HEK293 (cell line): ENCODE data around the gene DSTN.

ENCODE experiments used
- CTCF ChIA-PET: fragments of 350-600 bp; formaldehyde crosslinking; extraction: SDS; loops from one replicate; lab custom pipeline; 2021; ENCODE audit warnings: antibody characterized with exemption; lab: Yijun Ruan, JAX
- POLR2A ChIA-PET: fragments of 300-600 bp; formaldehyde crosslinking; extraction: SDS; loops from one replicate; lab custom pipeline; 2020; ENCODE audit warnings: antibody characterized with exemption, inconsistent platforms; lab: Yijun Ruan, JAX
- H3K27ac ChIP-seq: fragments of 200-500 bp; sonication (Bioruptor generic); 2 replicates; pipeline ENCODE4 v1.5.1; 2014; ENCODE audit warnings: low read depth, low read length, control low read depth, inconsistent platforms; ENCODE audit errors: extremely low read depth
- H3K36me3 ChIP-seq, 2 experiments: fragments of 200-500 bp in 1 of 2; sonication (Bioruptor generic) in 1 of 2; 1 replicate in 1 of 2; 2 replicates in 1 of 2; pipeline ENCODE4 v1.5.1; 2014 to 2017; ENCODE audit warnings: inconsistent platforms in 2 of 2, low read length in 2 of 2; ENCODE audit not compliant: control insufficient read depth in 2 of 2, insufficient read depth in 1 of 2
- H3K4me1 ChIP-seq: fragments of 200-500 bp; sonication (Bioruptor generic); 2 replicates; pipeline ENCODE4 v1.5.1; 2014; ENCODE audit warnings: mild to moderate bottlenecking, low read length, inconsistent platforms; ENCODE audit not compliant: control insufficient read depth, insufficient read depth
- H3K4me3 ChIP-seq: 2 replicates; pipeline ENCODE4 v1.5.1; 2011; ENCODE audit warnings: low read depth, mild to moderate bottlenecking, control low read depth, low read length, moderate library complexity
- H3K9me3 ChIP-seq: fragments of 200-500 bp; sonication (Bioruptor generic); 2 replicates; pipeline ENCODE4 v1.5.1; 2014; ENCODE audit warnings: low read depth, low read length, inconsistent platforms; ENCODE audit not compliant: control insufficient read depth, insufficient read depth
- GFI1B ChIP-seq: fragments of 450-650 bp; formaldehyde crosslinking; IDR thresholded peaks from 2 replicates; pipeline ENCODE4 v1.5.1; 2016; ENCODE audit warnings: missing biosample characterization, missing genetic modification characterization
- GLI2 ChIP-seq: fragments of 450-650 bp; formaldehyde crosslinking; IDR thresholded peaks from 2 replicates; pipeline ENCODE4; 2017; ENCODE audit warnings: missing biosample characterization, missing genetic modification characterization, low read depth, borderline replicate concordance
- INSM2 ChIP-seq: fragments of 450-650 bp; formaldehyde crosslinking; IDR thresholded peaks from 2 replicates; pipeline ENCODE4 v1.5.1; 2016; ENCODE audit warnings: missing biosample characterization, missing genetic modification characterization
- KLF1 ChIP-seq: fragments of 450-650 bp; formaldehyde crosslinking; IDR thresholded peaks from 2 replicates; pipeline ENCODE4 v1.5.1; 2016; ENCODE audit warnings: missing biosample characterization, missing genetic modification characterization
- PBX3 ChIP-seq: sonication (generic); formaldehyde crosslinking; IDR thresholded peaks from 2 replicates; pipeline ENCODE4 v1.8.1; 2022; ENCODE audit warnings: mild to moderate bottlenecking, moderate library complexity, missing genetic modification reagents
- TRIM28 ChIP-seq: IDR thresholded peaks from 2 replicates; pipeline ENCODE4 v1.6.1; 2011; ENCODE audit warnings: low read length, control low read depth, borderline replicate concordance
- ZNF148 ChIP-seq: fragments of 450-650 bp; formaldehyde crosslinking; IDR thresholded peaks from 2 replicates; pipeline ENCODE4 v1.5.0; 2017; ENCODE audit warnings: missing biosample characterization, missing genetic modification characterization, borderline replicate concordance
- ZNF157 ChIP-seq: fragments of 450-650 bp; formaldehyde crosslinking; IDR thresholded peaks from 2 replicates; pipeline ENCODE4 v1.5.1; 2016; ENCODE audit warnings: missing biosample characterization, missing genetic modification characterization
- ZNF423 ChIP-seq: fragments of 450-650 bp; formaldehyde crosslinking; IDR thresholded peaks from 2 replicates; pipeline ENCODE4 v1.5.1; 2016; ENCODE audit warnings: missing biosample characterization, missing genetic modification characterization
- ZNF473 ChIP-seq: fragments of 450-650 bp; formaldehyde crosslinking; IDR thresholded peaks from 2 replicates; pipeline ENCODE4 v1.5.1; 2017; ENCODE audit warnings: missing biosample characterization, missing genetic modification characterization
- ZNF501 ChIP-seq: fragments of 450-650 bp; formaldehyde crosslinking; IDR thresholded peaks from 2 replicates; pipeline ENCODE4 v1.5.1; 2016; ENCODE audit warnings: missing biosample characterization, missing genetic modification characterization
- ZNF530 ChIP-seq: fragments of 450-650 bp; formaldehyde crosslinking; IDR thresholded peaks from 2 replicates; pipeline ENCODE4 v1.5.1; 2016; ENCODE audit warnings: low read depth, missing biosample characterization, missing genetic modification characterization
- ZNF544 ChIP-seq: fragments of 450-650 bp; formaldehyde crosslinking; IDR thresholded peaks from 2 replicates; pipeline ENCODE4 v1.5.0; 2017; ENCODE audit warnings: missing biosample characterization, missing genetic modification characterization
- ZNF585B ChIP-seq: fragments of 450-650 bp; formaldehyde crosslinking; IDR thresholded peaks from 2 replicates; pipeline ENCODE4 v1.5.1; 2016; ENCODE audit warnings: missing biosample characterization, missing genetic modification characterization
- ZNF777 ChIP-seq: fragments of 450-650 bp; formaldehyde crosslinking; IDR thresholded peaks from 2 replicates; pipeline ENCODE4 v1.5.1; 2017; ENCODE audit warnings: missing biosample characterization, missing genetic modification characterization, borderline replicate concordance
- ZSCAN23 ChIP-seq: fragments of 450-650 bp; formaldehyde crosslinking; IDR thresholded peaks from 2 replicates; pipeline ENCODE4 v1.5.1; 2016; ENCODE audit warnings: missing biosample characterization, missing genetic modification characterization
- TF ChIP-seq, protein P1 (sequence below): fragments of 450-650 bp; IDR thresholded peaks from 2 replicates; pipeline ENCODE4 v1.5.1; 2018; ENCODE audit warnings: missing biosample characterization, mild to moderate bottlenecking, missing genetic modification characterization
- TF ChIP-seq, protein P2 (sequence below): fragments of 450-650 bp; formaldehyde crosslinking; conservative IDR thresholded peaks from 2 replicates; pipeline ENCODE4 v1.5.1; 2016; ENCODE audit warnings: low read depth, missing biosample characterization, missing genetic modification characterization

Gene DSTN

DNA sequence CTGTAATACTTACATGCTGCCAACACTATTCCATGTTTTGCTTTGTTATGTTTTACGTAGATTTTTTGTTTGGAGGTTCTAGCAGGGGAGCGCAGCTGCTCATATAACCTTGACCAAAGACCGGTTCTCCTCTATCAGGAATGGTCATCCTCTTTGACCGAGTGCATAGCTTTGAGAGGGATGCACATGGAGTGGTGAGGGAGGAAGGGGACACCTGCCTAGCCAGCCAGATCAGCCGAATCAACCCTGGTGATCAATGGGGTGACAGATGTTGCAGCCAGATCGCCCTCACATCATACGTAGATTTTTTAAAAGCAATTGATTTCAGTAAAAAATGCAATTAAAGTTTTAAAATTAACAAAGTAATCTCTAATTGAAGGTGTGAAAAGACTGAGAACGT lies 6.3 kb downstream of the DSTN start:
- peaks cover 8% of the 10 kb centered on the region for H3K4me1 ChIP-seq
- CTCF ChIA-PET: no interaction called here
- H3K4me3 ChIP-seq: no peak overlapping the region
- no peak overlapping the region for H3K27ac ChIP-seq
- TF ChIP-seq ZNF501 (tag by site-specific recombination) (no peak), KLF1 (tag by site-specific recombination) (no peak), ZNF544 (no peak), ZNF148 (tag by site-specific recombination) (no peak), ZNF530 (tag by site-specific recombination) (no peak), ZNF473 (tag by site-specific recombination) (no peak), PBX3 (CRISPR knock-in tag) (no peak), ZNF777 (tag by site-specific recombination) (no peak), ZNF157 (no peak), ZNF585B (tag by site-specific recombination) (no peak), GLI2 (no peak), GFI1B (tag by site-specific recombination) (no peak), ZNF423 (tag by site-specific recombination) (no peak), INSM2 (tag by site-specific recombination) (no peak), TRIM28 (no peak), ZSCAN23 (tag by site-specific recombination) (no peak)
- TF ChIP-seq, protein P1, sequence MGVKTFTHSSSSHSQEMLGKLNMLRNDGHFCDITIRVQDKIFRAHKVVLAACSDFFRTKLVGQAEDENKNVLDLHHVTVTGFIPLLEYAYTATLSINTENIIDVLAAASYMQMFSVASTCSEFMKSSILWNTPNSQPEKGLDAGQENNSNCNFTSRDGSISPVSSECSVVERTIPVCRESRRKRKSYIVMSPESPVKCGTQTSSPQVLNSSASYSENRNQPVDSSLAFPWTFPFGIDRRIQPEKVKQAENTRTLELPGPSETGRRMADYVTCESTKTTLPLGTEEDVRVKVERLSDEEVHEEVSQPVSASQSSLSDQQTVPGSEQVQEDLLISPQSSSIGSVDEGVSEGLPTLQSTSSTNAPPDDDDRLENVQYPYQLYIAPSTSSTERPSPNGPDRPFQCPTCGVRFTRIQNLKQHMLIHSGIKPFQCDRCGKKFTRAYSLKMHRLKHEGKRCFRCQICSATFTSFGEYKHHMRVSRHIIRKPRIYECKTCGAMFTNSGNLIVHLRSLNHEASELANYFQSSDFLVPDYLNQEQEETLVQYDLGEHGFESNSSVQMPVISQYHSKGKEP (tag by site-specific recombination): no peak
- TF ChIP-seq, protein P2, sequence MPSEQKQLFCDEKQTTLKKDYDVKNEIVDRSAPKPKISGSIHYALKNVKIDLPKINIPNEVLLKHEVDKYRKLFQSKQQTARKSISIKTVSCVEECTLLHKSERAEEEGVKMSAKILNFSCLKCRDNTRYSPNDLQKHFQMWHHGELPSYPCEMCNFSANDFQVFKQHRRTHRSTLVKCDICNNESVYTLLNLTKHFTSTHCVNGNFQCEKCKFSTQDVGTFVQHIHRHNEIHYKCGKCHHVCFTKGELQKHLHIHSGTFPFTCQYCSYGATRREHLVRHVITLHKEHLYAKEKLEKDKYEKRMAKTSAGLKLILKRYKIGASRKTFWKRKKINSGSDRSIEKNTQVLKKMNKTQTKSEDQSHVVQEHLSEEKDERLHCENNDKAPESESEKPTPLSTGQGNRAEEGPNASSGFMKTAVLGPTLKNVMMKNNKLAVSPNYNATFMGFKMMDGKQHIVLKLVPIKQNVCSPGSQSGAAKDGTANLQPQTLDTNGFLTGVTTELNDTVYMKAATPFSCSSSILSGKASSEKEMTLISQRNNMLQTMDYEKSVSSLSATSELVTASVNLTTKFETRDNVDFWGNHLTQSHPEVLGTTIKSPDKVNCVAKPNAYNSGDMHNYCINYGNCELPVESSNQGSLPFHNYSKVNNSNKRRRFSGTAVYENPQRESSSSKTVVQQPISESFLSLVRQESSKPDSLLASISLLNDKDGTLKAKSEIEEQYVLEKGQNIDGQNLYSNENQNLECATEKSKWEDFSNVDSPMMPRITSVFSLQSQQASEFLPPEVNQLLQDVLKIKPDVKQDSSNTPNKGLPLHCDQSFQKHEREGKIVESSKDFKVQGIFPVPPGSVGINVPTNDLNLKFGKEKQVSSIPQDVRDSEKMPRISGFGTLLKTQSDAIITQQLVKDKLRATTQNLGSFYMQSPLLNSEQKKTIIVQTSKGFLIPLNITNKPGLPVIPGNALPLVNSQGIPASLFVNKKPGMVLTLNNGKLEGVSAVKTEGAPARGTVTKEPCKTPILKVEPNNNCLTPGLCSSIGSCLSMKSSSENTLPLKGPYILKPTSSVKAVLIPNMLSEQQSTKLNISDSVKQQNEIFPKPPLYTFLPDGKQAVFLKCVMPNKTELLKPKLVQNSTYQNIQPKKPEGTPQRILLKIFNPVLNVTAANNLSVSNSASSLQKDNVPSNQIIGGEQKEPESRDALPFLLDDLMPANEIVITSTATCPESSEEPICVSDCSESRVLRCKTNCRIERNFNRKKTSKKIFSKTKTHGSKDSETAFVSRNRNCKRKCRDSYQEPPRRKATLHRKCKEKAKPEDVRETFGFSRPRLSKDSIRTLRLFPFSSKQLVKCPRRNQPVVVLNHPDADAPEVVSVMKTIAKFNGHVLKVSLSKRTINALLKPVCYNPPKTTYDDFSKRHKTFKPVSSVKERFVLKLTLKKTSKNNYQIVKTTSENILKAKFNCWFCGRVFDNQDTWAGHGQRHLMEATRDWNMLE (tag by site-specific recombination): no peak
- H3K36me3 ChIP-seq: no peaks in the 10 kb centered on the region
- H3K9me3 ChIP-seq: no peaks in the 10 kb centered on the region
- POLR2A ChIA-PET: no interaction called here
